CD14-positive monocyte (primary cell): ENCODE results near the gene CTBP2. TPM values are rescaled to one million over a fixed set of nuclear protein-coding genes. Genes with fewer than 3 reads are reported as not detected.

ENCODE experiments used
- DNase-seq, 3 donors: peaks; one replicate each; pipeline ENCODE4 v3.0.0-alpha.2; 2011 to 2022
- H2AFZ ChIP-seq: 2 replicates; pipeline ENCODE4 v1.6.0; 2012; ENCODE audit warnings: mild to moderate bottlenecking, low read depth, low read length, inconsistent platforms; ENCODE audit not compliant: insufficient read depth, poor library complexity, severe bottlenecking
- H3K27ac ChIP-seq, 2 donors: 1 replicate in 1 of 2; 2 replicates in 1 of 2; pipeline ENCODE4 v1.5.1; 2012 to 2013; ENCODE audit warnings: low read length in 2 of 2, control low read depth in 1 of 2, inconsistent platforms in 1 of 2, low read depth in 1 of 2, mild to moderate bottlenecking in 1 of 2
- H3K27me3 ChIP-seq, 2 donors: one replicate each; pipeline versions ENCODE4 v1.6.0 to v1.6.1; 2011 to 2013; ENCODE audit warnings: low read length in 2 of 2; ENCODE audit not compliant: control insufficient read depth in 2 of 2, insufficient read depth in 2 of 2
- H3K36me3 ChIP-seq, 2 donors: replicated peaks in 1 of 2; 1 replicate in 1 of 2; 2 replicates in 1 of 2; pipeline versions ENCODE4 v1.5.1 to v1.6.1; 2012 to 2013; ENCODE audit warnings: low read length in 2 of 2, control low read depth in 1 of 2, inconsistent platforms in 1 of 2, mild to moderate bottlenecking in 1 of 2; ENCODE audit not compliant: insufficient read depth in 2 of 2, control insufficient read depth in 1 of 2
- H3K4me1 ChIP-seq, 2 donors: 1 replicate in 1 of 2; 2 replicates in 1 of 2; pipeline versions ENCODE4 v1.5.1 to v1.6.1; 2012 to 2013; ENCODE audit warnings: low read length in 2 of 2, control low read depth in 1 of 2, inconsistent platforms in 1 of 2, mild to moderate bottlenecking in 1 of 2, moderate library complexity in 1 of 2; ENCODE audit not compliant: insufficient read depth in 2 of 2, control insufficient read depth in 1 of 2
- H3K4me2 ChIP-seq: replicated peaks from 2 replicates; pipeline ENCODE3; 2012; ENCODE audit warnings: low read length, moderate library complexity, mild to moderate bottlenecking; ENCODE audit not compliant: poor library complexity, severe bottlenecking; ENCODE audit errors: extremely low read depth
- H3K4me3 ChIP-seq, 3 experiments: fragments of 200-600 bp in 1 of 3; sonication (generic) in 1 of 3; replicated peaks in 1 of 3; 1 replicate in 2 of 3; 2 replicates in 1 of 3; pipeline ENCODE4 v1.5.1; 2011 to 2013; ENCODE audit warnings: low read length in 3 of 3, mild to moderate bottlenecking in 3 of 3, control low read depth in 2 of 3, low read depth in 2 of 3, inconsistent platforms in 1 of 3, moderate library complexity in 1 of 3
- H3K79me2 ChIP-seq: 2 replicates; pipeline ENCODE4 v1.6.0; 2012; ENCODE audit warnings: mild to moderate bottlenecking, control low read depth, inconsistent platforms, low read length, moderate library complexity; ENCODE audit not compliant: insufficient read depth
- H3K9ac ChIP-seq: 2 replicates; pipeline ENCODE4 v1.6.0; 2017; ENCODE audit warnings: low read length, mild to moderate bottlenecking; ENCODE audit not compliant: insufficient read depth, poor library complexity, severe bottlenecking
- H3K9me3 ChIP-seq, 2 donors: replicated peaks in 1 of 2; 1 replicate in 1 of 2; 2 replicates in 1 of 2; pipeline versions ENCODE4 v1.5.1 to v1.6.1; 2012 to 2013; ENCODE audit warnings: low read length in 2 of 2, control low read depth in 1 of 2; ENCODE audit not compliant: control insufficient read depth in 1 of 2, insufficient read depth in 1 of 2
- H4K20me1 ChIP-seq: 2 replicates; pipeline ENCODE4 v1.6.0; 2012; ENCODE audit warnings: mild to moderate bottlenecking, low read length, control low read depth, moderate library complexity; ENCODE audit not compliant: insufficient read depth
- H3K27ac Mint-ChIP-seq, 7 donors: one replicate each; pipeline ENCODE4 v1.8.0; 2020; ENCODE audit warnings: mild to moderate bottlenecking in 7 of 7, mixed read lengths in 7 of 7, moderate library complexity in 6 of 7, inconsistent platforms in 2 of 7
- H3K27me3 Mint-ChIP-seq, 3 donors: one replicate each; pipeline ENCODE4 v1.8.0; 2021 to 2022; ENCODE audit warnings: low read depth in 3 of 3, mild to moderate bottlenecking in 3 of 3, mixed read lengths in 3 of 3, moderate library complexity in 3 of 3, inconsistent platforms in 1 of 3
- H3K36me3 Mint-ChIP-seq, 2 donors: one replicate each; pipeline ENCODE4 v1.8.0; 2020; ENCODE audit warnings: mixed read lengths in 2 of 2, inconsistent platforms in 1 of 2, mild to moderate bottlenecking in 1 of 2
- H3K4me1 Mint-ChIP-seq: one replicate; pipeline ENCODE4 v1.8.0; 2020; ENCODE audit warnings: mild to moderate bottlenecking, mixed read lengths
- H3K4me3 Mint-ChIP-seq, 2 donors: one replicate each; pipeline ENCODE4 v1.8.0; 2020; ENCODE audit warnings: mild to moderate bottlenecking in 2 of 2, mixed read lengths in 2 of 2, moderate library complexity in 1 of 2
- H3K9me3 Mint-ChIP-seq, 7 donors: one replicate each; pipeline ENCODE4 v1.8.0; 2020 to 2022; ENCODE audit warnings: mixed read lengths in 7 of 7, mild to moderate bottlenecking in 6 of 7, moderate library complexity in 6 of 7, inconsistent platforms in 2 of 7
- CTCF ChIP-seq: fragments of 200-600 bp; IDR thresholded peaks from one replicate; pipeline ENCODE4 v1.8.0; 2022; ENCODE audit warnings: antibody characterized with exemption, mild to moderate bottlenecking
- WGBS: methylation state at CpG from one replicate; pipeline ENCODE4 v1.1.5; 2013; ENCODE audit warnings: missing lambda C conversion rate; ENCODE audit not compliant: insufficient coverage; 5-methylcytosine and 5-hydroxymethylcytosine counted together
- intact Hi-C, 2 donors: fragments of 100-400 bp; cut with micrococcal nuclease; formaldehyde crosslinking; loops; one replicate each; pipeline versions ENCODE4 v1.15.0 to v1.15.1; 2023
- polyA plus RNA-seq, 3 donors: library from polyadenylated mRNA; depleted of rRNA in 1 of 3; unstranded in 2 of 3; stranded (reverse) in 1 of 3; fragments of 300-500 nt in 2 of 3; fragments of >200 nt in 1 of 3; fragmentation: Illumina TruSeq in 2 of 3; gene quantifications; 1 replicate in 2 of 3; 2 replicates in 1 of 3; pipeline ENCODE4 v1.2.3, GENCODE V29; 2012 to 2021

Gene CTBP2
- polyA plus RNA-seq, 3 donors: 40.9 to 87.1 (median 41.1) TPM

- Histone ChIP-seq H3K9ac (no peak overlapping the region), H3K4me1 (no peaks in the 10 kb centered on the region), H3K4me3 (no peak overlapping the region), H2AFZ (no peak overlapping the region), H3K79me2 (peaks cover 99% of the 10 kb centered on the region), H3K9me3 (no peaks in the 10 kb centered on the region), H3K36me3 (peaks cover 12 to 35% of the 10 kb centered on the region in 2 donors), H3K27me3 (no peaks in the 10 kb centered on the region), H3K27ac (no peak overlapping the region), H4K20me1 (peaks cover 100% of the 10 kb centered on the region), H3K4me2 (no peak overlapping the region)
- TF ChIP-seq CTCF: no peak
- peaks cover 0 to 2% (median 0%) of the 10 kb centered on the region in 7 donors for H3K9me3 Mint-ChIP-seq
- H3K27me3 Mint-ChIP-seq: peaks cover 0 to 2% (median 0%) of the 10 kb centered on the region in 3 donors
- WGBS: 97% methylated on average over 14 of the region's 20 CpGs
- peaks cover 28% of the 10 kb centered on the region for H3K4me1 Mint-ChIP-seq
- peaks cover 21 to 32% of the 10 kb centered on the region in 2 donors for H3K36me3 Mint-ChIP-seq
- peak overlapping the region in 1 of 7 donors; percentile 5 for H3K27ac Mint-ChIP-seq
- DNase-seq: no peak
- intact Hi-C loops: no loop called here
- H3K4me3 Mint-ChIP-seq: no peak overlapping the region
Measured at GRCh38 chr10:125113691-125114371, 46.5 kb downstream of the CTBP2 start.

- no peak overlapping the region for H3K4me2 ChIP-seq
- no peaks in the 10 kb centered on the region for H3K27me3 ChIP-seq
- peaks cover 0 to 3% of the 10 kb centered on the region in 2 donors for H3K9me3 ChIP-seq
- Mint-ChIP-seq H3K27ac (peak overlapping the region in 2 of 7 donors; percentile 12 to 28), H3K4me3 (no peak overlapping the region), H3K4me1 (peaks cover 28% of the 10 kb centered on the region), H3K9me3 (peaks cover 2 to 6% (median 4%) of the 10 kb centered on the region in 7 donors), H3K27me3 (peaks cover 0 to 2% (median 0%) of the 10 kb centered on the region in 3 donors), H3K36me3 (peaks cover 24 to 37% of the 10 kb centered on the region in 2 donors)
- 88% methylated on average over 2 of the region's 2 CpGs for WGBS
- H4K20me1 ChIP-seq: peaks cover 100% of the 10 kb centered on the region
- H3K36me3 ChIP-seq: peaks cover 18 to 43% of the 10 kb centered on the region in 2 donors
- H2AFZ ChIP-seq: no peak overlapping the region
- no peak overlapping the region for H3K27ac ChIP-seq
- no peak overlapping the region for H3K4me3 ChIP-seq
- peaks cover 99% of the 10 kb centered on the region for H3K79me2 ChIP-seq
- TF ChIP-seq CTCF: no peak
- no peak overlapping the region for H3K9ac ChIP-seq
- intact Hi-C loops: no loop called here
- no peaks in the 10 kb centered on the region for H3K4me1 ChIP-seq
- DNase-seq: no peak
Measured at GRCh38 chr10:125112697-125113494, 47.5 kb downstream of the CTBP2 start.
